Activated T-cell treated with anti-CD3 and anti-CD28 coated beads, Interleukin-2, amount 50 U/mL, for 24 hours (primary cell): ENCODE measurements around the gene ZBBX.

Experiments
- DNase-seq: peaks from one replicate; pipeline ENCODE4 v3.0.0-alpha.2; 2020
- H3K27ac Mint-ChIP-seq: 2 replicates; pipeline ENCODE4 v1.8.0; 2020; ENCODE audit warnings: mild to moderate bottlenecking, mixed read lengths
- H3K27me3 Mint-ChIP-seq: 2 replicates; pipeline ENCODE4 v1.8.0; 2020; ENCODE audit warnings: mixed read lengths
- H3K36me3 Mint-ChIP-seq: 2 replicates; pipeline ENCODE4 v1.8.0; 2020; ENCODE audit warnings: low read depth, mixed read lengths
- H3K4me1 Mint-ChIP-seq: 2 replicates; pipeline ENCODE4 v1.8.0; 2020; ENCODE audit warnings: low read depth, mixed read lengths
- H3K4me3 Mint-ChIP-seq: 2 replicates; pipeline ENCODE4 v1.8.0; 2020; ENCODE audit warnings: mild to moderate bottlenecking, moderate library complexity, mixed read lengths
- H3K9me3 Mint-ChIP-seq: 2 replicates; pipeline ENCODE4 v1.8.0; 2020; ENCODE audit warnings: mixed read lengths

Gene ZBBX

DNA sequence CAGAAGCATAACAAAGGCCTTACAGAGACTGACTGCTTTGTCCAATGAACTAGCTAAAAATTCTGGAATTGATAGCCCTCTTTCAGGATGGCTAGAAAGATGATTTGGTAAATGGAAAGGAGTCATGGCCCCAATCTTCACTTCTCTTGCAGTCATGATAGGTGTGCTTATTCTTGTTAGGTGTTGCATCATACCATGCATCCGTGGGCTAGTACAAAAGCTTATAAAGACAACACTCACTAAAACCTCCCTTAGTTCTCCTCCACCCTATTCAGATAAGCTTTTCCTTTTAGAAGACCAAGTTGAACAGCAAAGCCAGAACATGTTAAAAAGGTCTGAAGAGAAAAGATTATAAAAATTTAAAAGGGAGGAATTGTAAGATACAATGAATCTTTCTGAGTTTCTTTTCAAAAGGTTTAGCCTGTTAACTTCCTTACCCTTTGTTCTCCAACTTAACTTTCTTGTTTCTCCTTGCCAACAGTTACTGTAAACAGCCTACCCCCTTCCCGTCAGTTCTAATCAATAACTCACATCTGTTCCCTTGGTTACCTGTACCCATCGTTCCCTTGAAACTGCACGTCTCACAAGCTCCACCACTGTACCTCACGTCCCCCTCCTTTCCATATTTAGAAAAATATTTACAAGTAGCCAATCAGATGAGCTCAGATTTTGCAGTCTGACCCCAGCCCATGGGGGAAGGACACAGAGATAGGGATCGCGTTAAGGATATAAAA is 105.8 kb downstream of the ZBBX start:
- Mint-ChIP-seq H3K9me3 (peaks cover 6% of the 10 kb centered on the region), H3K4me3 (no peak overlapping the region), H3K27me3 (no peaks in the 10 kb centered on the region), H3K36me3 (no peaks in the 10 kb centered on the region), H3K4me1 (no peaks in the 10 kb centered on the region), H3K27ac (no peak overlapping the region)
- no peak for DNase-seq

DNA sequence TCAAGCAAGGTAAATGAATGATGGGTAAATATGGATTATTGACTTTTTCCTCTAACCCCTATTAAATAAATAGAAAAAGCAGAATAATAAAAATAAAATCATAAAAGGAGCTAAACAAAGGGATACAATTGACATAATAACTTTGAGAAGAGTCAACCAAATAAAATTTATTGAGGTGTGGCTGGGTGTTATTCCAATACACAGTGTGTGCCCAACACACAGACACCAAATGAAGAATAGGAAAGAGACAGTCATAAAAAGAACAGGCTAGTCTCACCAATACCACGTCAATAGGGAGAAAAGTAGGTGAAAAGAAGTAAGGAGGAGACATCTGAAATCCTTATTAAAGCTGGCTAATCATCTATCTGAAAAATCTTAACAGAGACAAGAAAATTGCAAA is 127.1 kb downstream of the ZBBX start:
- H3K36me3 Mint-ChIP-seq: no peaks in the 10 kb centered on the region
- H3K4me3 Mint-ChIP-seq: no peak overlapping the region
- no peak overlapping the region for H3K27ac Mint-ChIP-seq
- no peak for DNase-seq
- no peaks in the 10 kb centered on the region for H3K9me3 Mint-ChIP-seq
- no peaks in the 10 kb centered on the region for H3K4me1 Mint-ChIP-seq
- H3K27me3 Mint-ChIP-seq: no peaks in the 10 kb centered on the region

DNA sequence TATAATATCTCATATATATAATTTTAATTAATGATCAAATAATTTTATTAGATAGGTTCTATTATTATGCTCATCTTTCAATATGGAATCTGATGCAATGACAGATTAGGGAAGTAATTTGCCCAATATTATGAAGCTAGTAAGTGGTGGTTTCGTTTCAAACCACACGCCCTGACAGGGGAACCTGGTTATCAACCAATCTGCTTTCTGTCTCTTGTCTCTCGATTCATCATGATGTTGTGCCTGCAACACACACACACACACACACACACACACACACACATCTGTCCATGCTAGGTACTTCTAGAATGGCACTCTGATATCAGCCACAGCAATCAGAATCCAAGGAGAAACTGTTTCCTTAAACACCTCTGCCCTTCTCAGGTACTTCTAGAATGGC is 128.4 kb downstream of the ZBBX start:
- no peaks in the 10 kb centered on the region for H3K36me3 Mint-ChIP-seq
- H3K4me3 Mint-ChIP-seq: no peak overlapping the region

DNA sequence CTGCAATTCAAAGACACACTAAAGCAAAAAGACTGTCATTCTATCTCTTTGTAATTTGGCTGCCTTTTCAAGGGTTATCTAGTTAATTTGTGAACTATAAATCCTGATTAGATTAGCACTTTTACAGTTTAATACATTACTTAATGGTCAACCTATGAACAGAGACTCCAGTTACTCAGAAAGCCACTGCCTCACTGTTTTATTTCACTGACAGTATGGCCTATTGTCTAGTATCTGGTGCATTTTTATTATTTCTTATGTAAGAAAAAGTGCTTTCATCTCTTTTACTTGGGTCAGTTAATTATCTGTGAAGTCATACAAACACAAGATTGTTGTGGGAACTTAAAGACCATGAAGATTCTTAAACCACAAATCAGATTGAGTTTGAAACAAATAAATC is 133.8 kb downstream of the ZBBX start:
- Mint-ChIP-seq H3K9me3 (no peaks in the 10 kb centered on the region), H3K27ac (no peak overlapping the region), H3K36me3 (no peaks in the 10 kb centered on the region), H3K27me3 (no peaks in the 10 kb centered on the region), H3K4me1 (no peaks in the 10 kb centered on the region), H3K4me3 (no peak overlapping the region)
- DNase-seq: no peak

More for the DNA sequence above, 128.4 kb downstream of the ZBBX start:
- no peak overlapping the region for H3K27ac Mint-ChIP-seq
- no peak for DNase-seq
- H3K4me1 Mint-ChIP-seq: no peaks in the 10 kb centered on the region
- no peaks in the 10 kb centered on the region for H3K9me3 Mint-ChIP-seq
- H3K27me3 Mint-ChIP-seq: no peaks in the 10 kb centered on the region

DNA sequence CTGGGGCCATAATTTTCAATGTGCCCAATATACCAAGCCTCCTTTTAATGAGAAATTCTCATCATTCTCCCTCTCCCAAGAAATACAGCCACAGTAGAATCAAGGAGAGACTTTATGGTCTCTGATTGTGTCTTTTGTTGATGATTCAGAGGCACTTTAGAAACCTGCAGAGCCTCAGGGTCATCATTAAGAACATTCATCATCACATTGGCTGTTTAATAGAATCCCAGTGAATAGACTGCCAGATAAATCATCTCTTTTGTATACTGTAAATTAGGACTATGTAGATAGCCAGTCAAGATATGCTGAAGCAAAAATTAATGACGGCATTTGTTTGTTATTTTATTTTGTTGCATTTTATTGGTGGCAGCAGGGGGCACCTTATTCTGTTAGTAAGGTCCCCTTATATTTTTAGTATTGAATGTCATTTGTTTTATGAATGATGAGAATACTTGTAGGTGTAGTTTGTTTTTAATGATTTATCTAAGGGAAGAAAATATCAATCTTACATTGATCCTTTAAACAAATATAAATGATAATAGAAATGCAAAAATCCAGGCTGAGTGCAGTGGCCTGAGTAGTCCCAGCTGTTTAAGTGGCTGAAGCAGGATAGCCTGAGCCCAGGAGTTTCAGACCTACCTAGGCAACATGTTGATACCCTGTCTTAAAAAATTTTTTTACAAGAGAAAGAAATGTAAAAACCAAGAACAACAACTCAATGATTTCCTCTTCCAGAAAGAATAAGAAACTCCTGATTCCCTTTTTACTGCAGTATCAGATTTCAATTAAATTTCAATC is 138.8 kb downstream of the ZBBX start:
- Mint-ChIP-seq H3K27me3 (no peaks in the 10 kb centered on the region), H3K4me1 (no peaks in the 10 kb centered on the region), H3K27ac (no peak overlapping the region), H3K4me3 (no peak overlapping the region), H3K36me3 (no peaks in the 10 kb centered on the region), H3K9me3 (no peaks in the 10 kb centered on the region)
- DNase-seq: no peak

DNA sequence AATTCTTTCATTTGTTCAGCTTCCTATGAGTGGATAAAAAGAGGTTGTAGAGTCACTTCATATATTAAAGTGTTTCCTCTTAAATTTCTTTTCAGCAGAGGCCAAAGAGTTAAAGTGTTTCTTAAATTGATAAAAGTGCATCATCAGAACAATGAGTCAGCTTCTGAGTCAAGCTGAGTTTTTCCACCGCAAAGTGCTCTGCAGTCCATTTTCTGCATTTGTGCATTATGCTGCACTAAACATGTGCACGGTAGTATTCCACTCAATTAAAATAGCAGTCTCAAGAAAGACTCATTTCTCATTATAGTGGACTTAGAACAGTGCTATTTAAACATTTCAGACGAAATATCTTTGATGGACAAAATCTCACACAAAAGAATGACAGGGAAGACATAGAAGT is 152.0 kb downstream of the ZBBX start:
- DNase-seq: no peak
- Mint-ChIP-seq H3K4me3 (no peak overlapping the region), H3K27ac (no peak overlapping the region), H3K27me3 (no peaks in the 10 kb centered on the region), H3K36me3 (no peaks in the 10 kb centered on the region), H3K9me3 (peaks cover 3% of the 10 kb centered on the region), H3K4me1 (no peaks in the 10 kb centered on the region)

DNA sequence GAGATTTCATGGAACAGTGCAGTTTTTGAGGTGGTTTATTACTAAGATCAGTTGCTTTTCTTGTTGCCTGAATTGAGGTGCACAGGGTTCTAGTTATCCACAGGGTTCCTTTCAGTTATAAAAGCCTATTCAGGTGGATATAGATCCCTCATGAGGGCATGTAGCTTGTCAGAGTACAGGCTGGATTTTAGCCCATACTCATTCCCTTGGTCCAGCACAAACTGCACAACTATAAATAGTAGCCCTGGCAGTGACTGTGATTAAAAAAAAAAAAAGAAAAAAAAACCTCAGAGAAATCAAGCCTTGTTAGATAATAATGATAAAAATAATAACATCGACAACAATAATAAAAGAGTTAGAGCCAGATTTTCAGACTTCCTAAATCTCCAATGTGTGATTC is 154.3 kb downstream of the ZBBX start:
- DNase-seq: no peak
- Mint-ChIP-seq H3K9me3 (peaks cover 10% of the 10 kb centered on the region), H3K36me3 (no peaks in the 10 kb centered on the region), H3K4me3 (no peak overlapping the region), H3K27ac (no peak overlapping the region), H3K4me1 (no peaks in the 10 kb centered on the region), H3K27me3 (no peaks in the 10 kb centered on the region)

DNA sequence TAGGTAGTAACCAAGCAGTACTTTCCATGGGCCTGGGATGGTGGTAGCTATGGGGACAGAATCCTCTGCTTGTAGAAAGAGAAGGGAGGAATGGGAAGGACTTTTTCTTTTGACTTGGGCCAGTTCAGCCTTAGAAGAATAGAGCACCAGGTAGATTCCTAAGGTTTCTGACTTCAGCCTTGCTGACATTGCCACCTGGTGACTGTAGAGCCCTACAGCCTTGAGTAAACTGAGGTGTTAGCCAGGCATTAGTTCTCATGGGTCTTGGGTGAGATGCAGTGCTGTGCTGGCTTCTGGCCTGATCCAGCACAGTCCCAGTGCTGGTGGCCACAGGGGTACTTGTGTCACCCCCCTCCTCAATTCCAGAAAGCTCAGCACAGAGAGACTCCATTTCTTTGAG is 171.1 kb downstream of the ZBBX start:
- Mint-ChIP-seq H3K36me3 (no peaks in the 10 kb centered on the region), H3K4me3 (no peak overlapping the region), H3K9me3 (peaks cover 5% of the 10 kb centered on the region), H3K4me1 (no peaks in the 10 kb centered on the region), H3K27me3 (no peaks in the 10 kb centered on the region), H3K27ac (no peak overlapping the region)
- DNase-seq: no peak

DNA sequence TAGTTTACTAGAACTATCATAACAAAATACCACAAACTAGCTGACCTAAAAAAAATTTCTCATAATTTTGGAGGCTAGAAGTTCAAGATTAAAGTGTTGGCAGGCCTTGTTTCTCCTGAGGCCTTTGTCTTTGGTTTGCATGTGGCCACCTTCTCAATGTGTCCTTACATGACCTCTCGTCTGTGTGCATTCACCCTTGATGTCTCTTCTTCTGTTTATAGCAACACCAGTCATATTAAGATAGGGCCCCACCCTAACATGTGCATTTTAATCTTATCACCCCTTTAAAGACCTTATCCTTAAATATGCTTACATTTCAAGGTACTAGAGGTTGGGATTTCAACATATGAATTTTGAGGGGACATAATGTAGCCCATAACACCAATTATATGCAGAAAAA is 177.0 kb downstream of the ZBBX start:
- H3K4me1 Mint-ChIP-seq: no peaks in the 10 kb centered on the region
- no peak overlapping the region for H3K27ac Mint-ChIP-seq
- H3K27me3 Mint-ChIP-seq: no peaks in the 10 kb centered on the region
- H3K4me3 Mint-ChIP-seq: no peak overlapping the region
- peaks cover 3% of the 10 kb centered on the region for H3K9me3 Mint-ChIP-seq
- H3K36me3 Mint-ChIP-seq: no peaks in the 10 kb centered on the region
- DNase-seq: no peak

DNA sequence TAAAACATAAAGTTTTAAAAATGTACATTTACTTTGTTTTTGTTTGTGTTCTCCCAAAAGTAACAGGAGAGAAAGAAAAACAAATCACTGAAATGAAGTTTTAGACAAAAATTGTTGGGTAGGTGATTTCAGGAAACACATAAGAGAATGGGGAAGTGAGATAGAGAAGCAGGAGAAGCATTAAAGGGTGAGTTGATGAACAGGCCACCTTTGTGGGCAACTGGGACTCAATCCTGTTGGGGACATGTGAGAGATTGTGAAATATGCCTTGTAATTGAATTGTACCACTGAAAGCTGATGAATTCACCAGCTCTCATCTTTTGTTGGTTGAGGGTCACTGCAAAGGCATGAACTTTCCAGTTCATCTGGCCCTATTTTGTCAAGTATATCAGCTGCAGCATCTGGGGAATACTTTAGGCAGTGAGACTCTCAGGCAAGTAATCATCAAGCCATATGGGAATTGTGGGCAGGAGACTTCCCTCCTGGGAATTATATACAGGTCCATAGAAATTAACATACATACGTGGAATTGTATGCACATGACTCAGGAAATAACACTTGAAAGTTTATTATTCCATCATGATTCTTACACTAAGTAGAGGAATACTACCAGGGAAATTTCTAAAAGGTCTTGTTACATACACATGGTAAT is 181.0 kb downstream of the ZBBX start:
- DNase-seq: no peak
- no peaks in the 10 kb centered on the region for H3K36me3 Mint-ChIP-seq
- H3K9me3 Mint-ChIP-seq: no peaks in the 10 kb centered on the region
- H3K27me3 Mint-ChIP-seq: no peaks in the 10 kb centered on the region
- no peaks in the 10 kb centered on the region for H3K4me1 Mint-ChIP-seq
- H3K27ac Mint-ChIP-seq: no peak overlapping the region
- H3K4me3 Mint-ChIP-seq: no peak overlapping the region
